CD4-positive, CD25-positive, alpha-beta regulatory T cell (primary cell): ENCODE results near the gene EGLN1. TPM values are rescaled to one million over a fixed set of nuclear protein-coding genes. Genes with fewer than 3 reads are reported as not detected.

Experiments used
- ATAC-seq, 2 donors: fragments of 150-1000 bp; cut with Tn5 transposase; one replicate each; pipeline ENCODE4 v1.10.0; 2021; ENCODE audit warnings: low read depth in 2 of 2, moderate number of reproducible peaks in 2 of 2, moderate library complexity in 1 of 2
- DNase-seq, 3 donors: peaks; one replicate each; pipeline versions ENCODE4 v3.0.0 to v3.0.0-alpha.2; 2012 to 2022; ENCODE audit warnings: mixed read lengths in 1 of 3
- H3K27ac ChIP-seq: one replicate; pipeline ENCODE4 v1.7.0; 2013; ENCODE audit warnings: mild to moderate bottlenecking, low read length; ENCODE audit not compliant: insufficient read depth, poor library complexity, severe bottlenecking
- H3K27me3 ChIP-seq: one replicate; pipeline ENCODE4 v1.7.0; 2013; ENCODE audit warnings: low read length; ENCODE audit not compliant: control insufficient read depth, insufficient read depth
- H3K36me3 ChIP-seq: one replicate; pipeline ENCODE4 v1.7.0; 2013; ENCODE audit warnings: mild to moderate bottlenecking, low read length, moderate library complexity; ENCODE audit not compliant: control insufficient read depth, insufficient read depth
- H3K4me1 ChIP-seq: 2 replicates; pipeline ENCODE4 v1.7.0; 2013; ENCODE audit warnings: mild to moderate bottlenecking, low read length; ENCODE audit not compliant: insufficient read depth, control insufficient read depth, poor library complexity, severe bottlenecking
- H3K4me3 ChIP-seq: one replicate; pipeline ENCODE4 v1.7.0; 2013; ENCODE audit warnings: low read depth, mild to moderate bottlenecking, low read length, moderate library complexity
- H3K9me3 ChIP-seq, 2 experiments: 1 replicate in 1 of 2; 2 replicates in 1 of 2; pipeline ENCODE4 v1.7.0; 2013; ENCODE audit warnings: low read length in 2 of 2, mild to moderate bottlenecking in 1 of 2, moderate library complexity in 1 of 2; ENCODE audit not compliant: control insufficient read depth in 2 of 2
- H3K27ac Mint-ChIP-seq, 3 donors: one replicate each; pipeline ENCODE4 v1.8.0; 2020 to 2022; ENCODE audit warnings: mild to moderate bottlenecking in 3 of 3, mixed read lengths in 3 of 3, moderate library complexity in 2 of 3
- H3K27me3 Mint-ChIP-seq: one replicate; pipeline ENCODE4 v1.8.0; 2022; ENCODE audit warnings: mild to moderate bottlenecking, mixed read lengths
- H3K36me3 Mint-ChIP-seq: one replicate; pipeline ENCODE4 v1.8.0; 2020; ENCODE audit warnings: mixed read lengths
- H3K4me1 Mint-ChIP-seq, 4 donors: one replicate each; pipeline ENCODE4 v1.8.0; 2020 to 2022; ENCODE audit warnings: mixed read lengths in 4 of 4, mild to moderate bottlenecking in 1 of 4
- H3K4me3 Mint-ChIP-seq, 4 donors: one replicate each; pipeline ENCODE4 v1.8.0; 2020 to 2022; ENCODE audit warnings: mild to moderate bottlenecking in 4 of 4, mixed read lengths in 4 of 4, moderate library complexity in 3 of 4
- H3K9me3 Mint-ChIP-seq, 7 donors: one replicate each; pipeline ENCODE4 v1.8.0; 2020 to 2022; ENCODE audit warnings: mixed read lengths in 7 of 7, mild to moderate bottlenecking in 3 of 7, moderate library complexity in 2 of 7
- polyA plus RNA-seq, 4 donors: library from polyadenylated mRNA; unstranded; fragments of 300-500 nt; fragmentation: Illumina TruSeq; gene quantifications; one replicate each; pipeline ENCODE4 v1.2.3, GENCODE V29; 2021
- total RNA-seq: library from RNA; stranded (reverse); gene quantifications from one replicate; pipeline ENCODE4 v1.2.3, GENCODE V29; 2022

The EGLN1 gene
- total and polyA plus RNA-seq, 5 donors from 2014 or later = 18.4 to 31.6 (median 21.7) TPM

DNA sequence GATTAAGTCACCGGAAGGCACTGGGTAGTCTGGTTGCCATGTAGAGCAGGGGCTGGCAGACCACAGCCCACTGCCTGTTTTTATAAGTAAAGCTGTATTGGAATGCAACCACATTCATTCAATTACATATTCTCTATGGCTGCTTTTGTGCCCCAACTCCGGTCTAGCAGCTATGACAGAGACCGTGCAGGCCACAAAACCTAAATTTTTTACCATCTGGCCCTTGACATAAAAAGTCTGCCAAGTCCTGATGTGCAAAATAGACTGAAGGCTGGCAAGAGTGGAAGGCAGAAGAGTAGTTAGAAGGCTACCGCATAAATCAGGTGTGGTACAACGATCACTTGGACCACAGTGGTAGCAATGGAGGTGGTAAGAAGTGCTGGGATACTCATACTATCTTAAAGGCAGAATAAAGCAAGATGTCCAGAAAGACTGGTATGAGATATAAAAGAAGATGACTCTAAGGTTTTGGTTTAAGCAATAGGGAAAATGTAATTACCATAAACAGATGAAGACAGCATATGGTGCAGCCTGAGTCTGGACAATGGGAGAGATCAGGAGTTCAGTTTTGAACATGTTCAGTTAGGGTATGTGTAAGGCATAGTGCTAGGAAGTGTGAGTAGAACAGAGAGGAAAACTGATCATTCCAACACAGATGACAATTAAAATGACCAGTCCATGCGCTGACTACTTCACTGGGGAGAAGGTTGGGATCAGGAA, 37.2 kb downstream of the EGLN1 start:
- Histone ChIP-seq H3K9me3 (no peaks in the 10 kb centered on the region), H3K27ac (no peak overlapping the region), H3K27me3 (no peaks in the 10 kb centered on the region), H3K4me1 (peaks cover 12% of the 10 kb centered on the region), H3K36me3 (peaks cover 2% of the 10 kb centered on the region), H3K4me3 (no peak overlapping the region)
- Mint-ChIP-seq H3K27ac (no peak overlapping the region), H3K4me3 (no peak overlapping the region), H3K4me1 (peaks cover 18 to 46% (median 33%) of the 10 kb centered on the region in 4 donors), H3K36me3 (peaks cover 4% of the 10 kb centered on the region), H3K9me3 (no peaks in the 10 kb centered on the region), H3K27me3 (no peaks in the 10 kb centered on the region)
- ATAC-seq (no peak), DNase-seq (no peak)

DNA sequence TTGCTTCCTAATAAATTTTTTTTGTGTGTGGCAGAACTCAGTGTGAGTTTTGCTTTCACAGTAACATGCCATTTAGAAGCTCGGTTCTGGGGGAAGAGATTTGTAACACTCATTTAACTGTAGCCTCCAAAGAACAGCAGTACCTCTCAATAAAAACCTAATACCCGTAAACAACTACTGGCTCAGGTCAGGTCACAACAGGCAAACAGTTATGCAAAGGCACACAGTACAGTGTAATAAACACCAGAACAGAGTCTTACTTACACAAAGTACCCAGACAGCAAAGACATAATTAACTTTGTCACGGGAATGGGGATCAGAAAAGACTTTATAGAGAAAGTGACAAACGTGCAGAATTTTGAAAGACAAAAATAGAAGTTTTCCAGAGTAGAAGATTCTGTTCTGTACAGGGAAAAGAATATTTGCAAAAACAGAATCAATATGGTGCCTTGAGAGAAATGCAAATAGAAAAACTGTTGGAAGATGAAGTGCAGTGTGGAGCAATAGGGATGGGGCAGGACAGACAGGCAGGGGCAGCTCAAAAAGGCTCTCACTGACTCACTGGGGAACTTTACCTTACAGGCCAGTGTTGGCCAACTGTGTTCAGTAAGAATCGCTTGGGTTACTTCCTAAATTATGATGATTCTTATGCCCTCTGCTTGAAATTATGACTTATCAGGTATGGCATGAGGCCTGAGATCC, 38.8 kb downstream of the EGLN1 start:
- no peak overlapping the region for H3K27ac Mint-ChIP-seq
- Histone ChIP-seq H3K4me3 (no peak overlapping the region), H3K27ac (no peak overlapping the region), H3K4me1 (peaks cover 17% of the 10 kb centered on the region), H3K36me3 (peaks cover 2% of the 10 kb centered on the region), H3K9me3 (no peaks in the 10 kb centered on the region), H3K27me3 (no peaks in the 10 kb centered on the region)
- no peak overlapping the region for H3K4me3 Mint-ChIP-seq
- H3K9me3 Mint-ChIP-seq = no peaks in the 10 kb centered on the region
- no peaks in the 10 kb centered on the region for H3K36me3 Mint-ChIP-seq
- H3K4me1 Mint-ChIP-seq = peaks cover 18 to 46% (median 36%) of the 10 kb centered on the region in 4 donors
- ATAC-seq (no peak), DNase-seq (no peak)
- no peaks in the 10 kb centered on the region for H3K27me3 Mint-ChIP-seq

DNA sequence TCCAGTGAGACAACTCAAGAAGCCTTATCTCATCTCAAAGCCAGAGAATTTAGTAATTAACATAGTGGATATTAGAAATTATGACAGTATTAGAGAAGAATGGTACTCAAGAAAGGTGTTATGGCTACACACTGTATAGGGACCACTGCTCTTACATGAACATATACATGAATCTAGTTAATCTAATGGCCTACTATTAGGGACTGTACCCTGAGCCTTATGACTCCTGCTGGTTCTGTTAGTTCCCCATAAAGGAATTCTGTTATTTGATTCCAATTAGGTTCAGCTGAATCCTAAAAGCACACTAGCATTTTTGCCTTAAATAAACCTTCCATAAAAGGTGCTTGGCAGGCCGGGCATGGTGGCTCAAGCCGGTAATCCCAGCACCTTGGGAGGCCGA, 39.7 kb downstream of the EGLN1 start:
- Histone ChIP-seq H3K4me3 (no peak overlapping the region), H3K36me3 (peaks cover 2% of the 10 kb centered on the region), H3K4me1 (peaks cover 15% of the 10 kb centered on the region), H3K9me3 (no peaks in the 10 kb centered on the region), H3K27me3 (no peaks in the 10 kb centered on the region), H3K27ac (no peak overlapping the region)
- Mint-ChIP-seq H3K36me3 (no peaks in the 10 kb centered on the region), H3K27ac (no peak overlapping the region), H3K4me3 (no peak overlapping the region), H3K9me3 (no peaks in the 10 kb centered on the region), H3K4me1 (peaks cover 10 to 44% (median 31%) of the 10 kb centered on the region in 4 donors), H3K27me3 (no peaks in the 10 kb centered on the region)
- DNase-seq = no peak
- ATAC-seq = no peak

DNA sequence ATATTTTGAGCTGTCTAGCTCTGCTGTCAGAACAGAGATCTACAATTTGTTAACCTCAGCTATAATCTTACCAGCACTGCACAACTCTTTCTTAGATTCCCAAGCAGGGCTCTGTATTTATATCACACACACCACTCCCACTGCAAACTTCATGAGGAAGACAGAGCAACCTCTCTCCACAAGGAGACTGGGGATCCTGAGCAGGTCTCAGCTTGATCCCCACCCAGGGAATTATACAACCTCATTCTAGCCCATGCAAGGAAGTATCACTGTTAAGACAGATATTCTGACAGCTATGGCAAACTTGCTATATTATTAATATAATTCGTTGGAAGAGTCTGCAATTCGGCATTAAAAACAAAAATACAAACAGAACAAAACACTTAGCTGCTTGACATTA, 40.4 kb downstream of the EGLN1 start:
- Mint-ChIP-seq H3K27ac (peak overlapping the region in 2 of 3 donors; percentile 11 to 49), H3K27me3 (no peaks in the 10 kb centered on the region), H3K9me3 (no peaks in the 10 kb centered on the region), H3K36me3 (no peaks in the 10 kb centered on the region), H3K4me1 (peaks cover 10 to 46% (median 34%) of the 10 kb centered on the region in 4 donors), H3K4me3 (no peak overlapping the region)
- Histone ChIP-seq H3K4me1 (peaks cover 19% of the 10 kb centered on the region), H3K9me3 (no peaks in the 10 kb centered on the region), H3K27me3 (no peaks in the 10 kb centered on the region), H3K4me3 (no peak overlapping the region), H3K27ac (no peak overlapping the region), H3K36me3 (peaks cover 2% of the 10 kb centered on the region)
- DNase-seq (no peak), ATAC-seq (no peak)

DNA sequence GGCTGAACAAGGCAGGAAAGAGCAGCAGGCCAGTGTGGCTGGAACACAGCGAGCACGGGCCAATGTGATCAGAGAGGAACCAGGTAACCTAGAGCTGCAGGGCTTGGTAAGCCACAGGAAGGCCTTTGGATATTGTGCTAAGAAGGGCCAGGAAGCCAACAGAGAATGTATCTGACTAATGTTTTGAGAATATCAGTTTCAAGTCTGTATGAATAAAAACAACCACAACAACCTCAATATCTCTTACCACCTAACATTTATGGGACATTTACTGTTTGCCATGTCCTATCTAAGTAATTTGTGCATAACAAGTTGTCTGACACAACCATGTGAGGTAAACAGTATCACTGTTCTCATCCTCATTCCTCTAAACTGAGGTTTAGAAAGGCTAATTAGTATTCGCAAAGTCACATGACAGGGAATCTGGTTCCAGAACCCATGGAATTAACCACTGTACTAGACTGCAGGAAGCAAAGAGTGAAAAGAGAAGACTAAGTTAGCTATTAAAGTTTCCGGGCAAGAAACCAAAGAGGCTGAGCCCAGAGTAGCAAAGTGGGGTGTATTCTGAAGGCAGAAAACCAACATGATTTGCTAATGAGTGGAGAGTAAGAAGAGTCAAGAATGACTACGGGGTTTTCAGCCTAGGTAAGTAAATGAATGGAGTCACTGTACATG, 45.1 kb downstream of the EGLN1 start:
- H3K27ac Mint-ChIP-seq = peak overlapping the region; percentile 14 to 75 (median 65)
- no peaks in the 10 kb centered on the region for H3K27me3 ChIP-seq
- DNase-seq = peak in 1 of 3 donors; percentile 40
- H3K4me1 ChIP-seq = peaks cover 20% of the 10 kb centered on the region
- H3K9me3 Mint-ChIP-seq = no peaks in the 10 kb centered on the region
- peak overlapping the region; percentile 13 for H3K4me3 ChIP-seq
- H3K36me3 Mint-ChIP-seq = no peaks in the 10 kb centered on the region
- H3K4me1 Mint-ChIP-seq = peaks cover 15 to 54% (median 42%) of the 10 kb centered on the region in 4 donors
- H3K27ac ChIP-seq = no peak overlapping the region
- no peaks in the 10 kb centered on the region for H3K9me3 ChIP-seq
- peak in 1 of 2 donors; percentile 34 for ATAC-seq
- H3K4me3 Mint-ChIP-seq = peak overlapping the region in 1 of 4 donors; percentile 12
- H3K36me3 ChIP-seq = no peaks in the 10 kb centered on the region
- no peaks in the 10 kb centered on the region for H3K27me3 Mint-ChIP-seq

DNA sequence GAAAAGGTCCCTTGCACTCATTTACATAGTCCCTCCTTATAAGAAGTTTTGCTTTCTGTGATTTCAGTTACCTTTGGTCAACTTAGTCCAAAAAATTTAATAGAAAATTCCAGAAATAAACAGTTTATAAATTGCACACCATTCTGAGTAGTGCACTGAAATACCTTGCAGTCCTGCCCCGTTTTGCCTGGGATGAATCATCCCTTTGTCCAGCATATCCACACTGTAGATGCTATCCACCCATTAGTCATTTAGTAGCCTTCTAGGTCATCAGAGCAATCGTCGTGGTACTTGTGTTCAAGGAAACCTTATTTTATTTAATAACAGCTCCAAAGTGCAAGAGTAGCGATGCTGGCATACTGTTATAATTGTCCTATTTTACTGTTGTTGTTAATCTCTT, 46.0 kb downstream of the EGLN1 start:
- H3K4me1 Mint-ChIP-seq = peaks cover 10 to 46% (median 35%) of the 10 kb centered on the region in 4 donors
- ATAC-seq = no peak
- Histone ChIP-seq H3K9me3 (no peaks in the 10 kb centered on the region), H3K36me3 (peaks cover 2% of the 10 kb centered on the region), H3K27ac (no peak overlapping the region), H3K27me3 (no peaks in the 10 kb centered on the region), H3K4me3 (no peak overlapping the region), H3K4me1 (peaks cover 20% of the 10 kb centered on the region)
- no peaks in the 10 kb centered on the region for H3K9me3 Mint-ChIP-seq
- H3K27ac Mint-ChIP-seq = no peak overlapping the region
- H3K4me3 Mint-ChIP-seq = no peak overlapping the region
- H3K27me3 Mint-ChIP-seq = no peaks in the 10 kb centered on the region
- no peak for DNase-seq
- H3K36me3 Mint-ChIP-seq = no peaks in the 10 kb centered on the region

DNA sequence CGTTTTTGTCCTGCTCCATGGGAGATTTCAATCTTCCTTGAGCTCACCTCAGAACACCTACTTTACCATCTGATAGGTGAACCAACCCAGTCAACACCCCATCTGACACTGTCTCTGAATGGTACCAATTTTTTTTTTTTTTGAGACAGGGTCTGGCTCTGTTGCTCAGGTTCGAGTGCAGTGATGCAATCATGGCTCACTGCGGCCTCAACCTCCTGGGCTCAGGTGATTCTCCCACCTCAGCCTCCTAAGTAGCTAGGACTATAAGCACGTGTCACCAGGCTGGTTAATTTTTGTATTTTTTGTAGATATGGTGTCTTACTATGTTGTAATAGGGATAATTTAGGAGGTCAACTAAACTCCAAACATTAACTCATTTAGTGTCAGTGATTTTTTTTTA, 47.7 kb downstream of the EGLN1 start:
- H3K27ac Mint-ChIP-seq = peak overlapping the region in 1 of 3 donors; percentile 21
- no peaks in the 10 kb centered on the region for H3K9me3 Mint-ChIP-seq
- ATAC-seq = no peak
- peaks cover 15% of the 10 kb centered on the region for H3K4me1 ChIP-seq
- H3K27me3 ChIP-seq = no peaks in the 10 kb centered on the region
- no peak overlapping the region for H3K4me3 ChIP-seq
- no peak overlapping the region for H3K27ac ChIP-seq
- H3K4me1 Mint-ChIP-seq = peaks cover 12 to 35% (median 28%) of the 10 kb centered on the region in 4 donors
- no peak overlapping the region for H3K4me3 Mint-ChIP-seq
- no peak for DNase-seq
- peaks cover 10% of the 10 kb centered on the region for H3K36me3 ChIP-seq
- H3K36me3 Mint-ChIP-seq = peaks cover 4% of the 10 kb centered on the region
- H3K27me3 Mint-ChIP-seq = no peaks in the 10 kb centered on the region
- no peaks in the 10 kb centered on the region for H3K9me3 ChIP-seq
